Astrocyte (in vitro differentiated cells and primary cell): Measurements from ENCODE around the gene ARSJ. TPM values are rescaled to one million over a fixed set of nuclear protein-coding genes. Genes with fewer than 3 reads are reported as not detected.

Source experiments
- DNase-seq: peaks from one replicate; pipeline ENCODE4 v3.0.0-alpha.2; 2010; ENCODE audit warnings: low read depth
- FAIRE-seq: peaks from 2 replicates; lab custom pipeline; 2011; peaks lifted over from hg19 to GRCh38; lab: Jason Lieb, UNC
- H2AFZ ChIP-seq: 2 replicates; pipeline ENCODE4 v1.6.0; 2012; ENCODE audit warnings: low read depth, low read length, inconsistent platforms
- H3K27ac ChIP-seq: 2 replicates; pipeline ENCODE4 v1.5.1; 2011; ENCODE audit warnings: low read depth, low read length, inconsistent platforms
- H3K27me3 ChIP-seq: 2 replicates; pipeline ENCODE4 v1.6.0; 2011; ENCODE audit warnings: low read length, inconsistent platforms; ENCODE audit not compliant: insufficient read depth
- H3K36me3 ChIP-seq: 2 replicates; pipeline ENCODE4 v1.5.1; 2011; ENCODE audit warnings: low read length, inconsistent platforms; ENCODE audit not compliant: insufficient read depth
- H3K4me1 ChIP-seq: 2 replicates; pipeline ENCODE4 v1.5.1; 2011; ENCODE audit warnings: low read length, inconsistent platforms; ENCODE audit not compliant: insufficient read depth
- H3K4me2 ChIP-seq: 2 replicates; pipeline ENCODE4 v1.6.0; 2012; ENCODE audit warnings: low read length, inconsistent platforms
- H3K4me3 ChIP-seq: 2 replicates; pipeline ENCODE4 v1.5.1; 2011; ENCODE audit warnings: low read depth, mild to moderate bottlenecking, low read length, inconsistent platforms; ENCODE audit not compliant: insufficient read depth
- H3K79me2 ChIP-seq: 2 replicates; pipeline ENCODE4 v1.6.0; 2012; ENCODE audit warnings: mild to moderate bottlenecking, low read length, inconsistent platforms; ENCODE audit not compliant: insufficient read depth
- H3K9ac ChIP-seq: 2 replicates; pipeline ENCODE4 v1.6.0; 2012; ENCODE audit warnings: mild to moderate bottlenecking, low read length, inconsistent platforms
- H3K9me3 ChIP-seq: 2 replicates; pipeline ENCODE4 v1.5.1; 2012; ENCODE audit warnings: low read depth, mild to moderate bottlenecking, low read length, inconsistent platforms; ENCODE audit not compliant: insufficient read depth
- H4K20me1 ChIP-seq: 2 replicates; pipeline ENCODE4 v1.6.0; 2012; ENCODE audit warnings: low read length, inconsistent platforms; ENCODE audit not compliant: insufficient read depth
- H3K27ac Mint-ChIP-seq: one replicate; pipeline ENCODE4 v1.8.0; 2021; ENCODE audit warnings: mild to moderate bottlenecking, mixed read lengths; ENCODE audit not compliant: unreplicated experiment
- H3K27me3 Mint-ChIP-seq: one replicate; pipeline ENCODE4 v1.8.0; 2021; ENCODE audit warnings: low read depth, mixed read lengths; ENCODE audit not compliant: unreplicated experiment
- H3K36me3 Mint-ChIP-seq: one replicate; pipeline ENCODE4 v1.8.0; 2021; ENCODE audit warnings: low read depth, mixed read lengths; ENCODE audit not compliant: unreplicated experiment
- H3K4me1 Mint-ChIP-seq: one replicate; pipeline ENCODE4 v1.8.0; 2021; ENCODE audit warnings: low read depth, mixed read lengths; ENCODE audit not compliant: unreplicated experiment
- H3K4me3 Mint-ChIP-seq: one replicate; pipeline ENCODE4 v1.8.0; 2021; ENCODE audit warnings: mild to moderate bottlenecking, moderate library complexity, mixed read lengths; ENCODE audit not compliant: unreplicated experiment
- H3K9me3 Mint-ChIP-seq: one replicate; pipeline ENCODE4 v1.8.0; 2021; ENCODE audit warnings: mild to moderate bottlenecking, mixed read lengths; ENCODE audit not compliant: unreplicated experiment
- EZH2 ChIP-seq: IDR thresholded peaks from 2 replicates; pipeline ENCODE4 v1.6.1; 2012; ENCODE audit warnings: mild to moderate bottlenecking, low read length, inconsistent platforms; ENCODE audit not compliant: insufficient read depth
- total RNA-seq: library from RNA; stranded (reverse); gene quantifications from 2 replicates; pipeline ENCODE4 v1.2.1, GENCODE V29; 2021
- TF ChIP-seq, protein P1 (sequence below): IDR thresholded peaks from 2 replicates; pipeline ENCODE4 v1.5.1; 2011; ENCODE audit warnings: low read depth, mild to moderate bottlenecking, inconsistent platforms, low read length, moderate library complexity; ENCODE audit not compliant: insufficient read depth

ARSJ gene
- total RNA-seq, 1 donor from 2014 or later = 66.5 TPM

DNA sequence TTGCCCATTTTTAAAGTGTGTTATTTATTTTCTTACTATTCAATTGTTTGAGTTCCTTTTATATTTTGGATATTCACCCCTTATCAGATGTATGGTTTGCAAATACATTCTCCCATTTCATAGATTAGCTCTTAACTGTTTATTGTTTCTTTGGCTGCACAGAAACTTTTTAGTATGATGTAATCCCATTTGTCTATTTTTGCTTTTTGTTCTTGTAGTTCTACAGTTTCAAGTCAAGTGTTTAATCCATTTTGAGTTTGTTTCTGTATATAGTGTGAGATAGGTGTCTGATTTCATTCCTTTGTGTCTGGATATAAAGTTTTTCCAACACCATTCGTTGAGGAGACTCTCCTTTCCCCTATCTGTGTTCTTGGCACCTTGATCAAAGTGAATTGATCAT is 120.5 kb downstream of the ARSJ start:
- TF ChIP-seq, protein P1, sequence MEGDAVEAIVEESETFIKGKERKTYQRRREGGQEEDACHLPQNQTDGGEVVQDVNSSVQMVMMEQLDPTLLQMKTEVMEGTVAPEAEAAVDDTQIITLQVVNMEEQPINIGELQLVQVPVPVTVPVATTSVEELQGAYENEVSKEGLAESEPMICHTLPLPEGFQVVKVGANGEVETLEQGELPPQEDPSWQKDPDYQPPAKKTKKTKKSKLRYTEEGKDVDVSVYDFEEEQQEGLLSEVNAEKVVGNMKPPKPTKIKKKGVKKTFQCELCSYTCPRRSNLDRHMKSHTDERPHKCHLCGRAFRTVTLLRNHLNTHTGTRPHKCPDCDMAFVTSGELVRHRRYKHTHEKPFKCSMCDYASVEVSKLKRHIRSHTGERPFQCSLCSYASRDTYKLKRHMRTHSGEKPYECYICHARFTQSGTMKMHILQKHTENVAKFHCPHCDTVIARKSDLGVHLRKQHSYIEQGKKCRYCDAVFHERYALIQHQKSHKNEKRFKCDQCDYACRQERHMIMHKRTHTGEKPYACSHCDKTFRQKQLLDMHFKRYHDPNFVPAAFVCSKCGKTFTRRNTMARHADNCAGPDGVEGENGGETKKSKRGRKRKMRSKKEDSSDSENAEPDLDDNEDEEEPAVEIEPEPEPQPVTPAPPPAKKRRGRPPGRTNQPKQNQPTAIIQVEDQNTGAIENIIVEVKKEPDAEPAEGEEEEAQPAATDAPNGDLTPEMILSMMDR = no peak
- no peak for TF ChIP-seq EZH2
- peaks cover 3% of the 10 kb centered on the region for H3K36me3 Mint-ChIP-seq
- no peak overlapping the region for H3K4me2 ChIP-seq
- H3K27ac ChIP-seq = no peak overlapping the region
- H4K20me1 ChIP-seq = no peaks in the 10 kb centered on the region
- H3K9me3 ChIP-seq = no peaks in the 10 kb centered on the region
- H3K27me3 ChIP-seq = no peaks in the 10 kb centered on the region
- no peaks in the 10 kb centered on the region for H3K36me3 ChIP-seq
- H3K4me3 Mint-ChIP-seq = no peak overlapping the region
- H3K9me3 Mint-ChIP-seq = no peaks in the 10 kb centered on the region
- no peak overlapping the region for H3K4me3 ChIP-seq
- FAIRE-seq = no peak
- H2AFZ ChIP-seq = no peak overlapping the region
- DNase-seq = no peak
- no peak overlapping the region for H3K9ac ChIP-seq
- no peaks in the 10 kb centered on the region for H3K4me1 ChIP-seq
- no peaks in the 10 kb centered on the region for H3K4me1 Mint-ChIP-seq
- H3K79me2 ChIP-seq = no peaks in the 10 kb centered on the region
- H3K27me3 Mint-ChIP-seq = no peaks in the 10 kb centered on the region
- H3K27ac Mint-ChIP-seq = no peak overlapping the region

DNA sequence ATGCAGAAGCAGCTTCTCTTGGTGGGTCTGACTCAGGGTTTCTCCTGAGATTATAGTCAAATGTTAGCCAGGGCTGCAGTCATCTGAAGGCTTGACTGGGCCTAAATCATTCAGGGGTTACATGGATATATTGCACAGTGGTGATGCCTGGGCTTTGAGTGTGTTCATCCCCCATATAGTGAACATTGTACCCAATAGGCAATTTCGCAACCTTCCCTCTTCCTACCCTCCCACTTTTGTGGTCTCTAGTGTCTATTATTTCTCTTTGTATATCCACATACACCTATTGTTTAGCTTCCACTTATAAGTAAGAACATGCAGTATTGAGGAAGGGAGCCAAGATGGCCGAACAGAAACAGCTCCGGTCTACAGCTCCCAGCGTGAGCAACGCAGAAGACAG is 127.6 kb downstream of the ARSJ start:
- FAIRE-seq = no peak
- H3K4me3 ChIP-seq = no peak overlapping the region
- peaks cover 8% of the 10 kb centered on the region for H3K9me3 Mint-ChIP-seq

More for the DNA sequence above, 127.6 kb downstream of the ARSJ start:
- Mint-ChIP-seq H3K4me3 (no peak overlapping the region), H3K36me3 (peaks cover 12% of the 10 kb centered on the region), H3K27ac (no peak overlapping the region), H3K4me1 (peaks cover 3% of the 10 kb centered on the region), H3K27me3 (no peaks in the 10 kb centered on the region)
- no peaks in the 10 kb centered on the region for H4K20me1 ChIP-seq
- no peak for TF ChIP-seq EZH2
- TF ChIP-seq, protein P1 = no peak
- H3K9me3 ChIP-seq = no peaks in the 10 kb centered on the region
- no peak overlapping the region for H3K27ac ChIP-seq
- no peak overlapping the region for H3K9ac ChIP-seq
- H3K4me2 ChIP-seq = no peak overlapping the region
- no peaks in the 10 kb centered on the region for H3K27me3 ChIP-seq
- H3K36me3 ChIP-seq = no peaks in the 10 kb centered on the region
- H3K79me2 ChIP-seq = no peaks in the 10 kb centered on the region
- H2AFZ ChIP-seq = no peak overlapping the region
- no peak for DNase-seq
- H3K4me1 ChIP-seq = no peaks in the 10 kb centered on the region

Other genes with a start within 250 kb of the ARSJ start
- 69.8 and 80.8 TPM in 2 replicates for gene CAMK2D, start 217.9 kb downstream of the ARSJ start, total RNA-seq